ENCODE results near the gene NDST1. TPM values are rescaled to one million over a fixed set of nuclear protein-coding genes. Genes with fewer than 3 reads are reported as not detected.

NDST1 gene
- total and polyA plus RNA-seq, 2 donors (not counting 3 experiments of a cell fraction or from before 2014, with no cell fraction given): 38.6 to 102 TPM

DNA sequence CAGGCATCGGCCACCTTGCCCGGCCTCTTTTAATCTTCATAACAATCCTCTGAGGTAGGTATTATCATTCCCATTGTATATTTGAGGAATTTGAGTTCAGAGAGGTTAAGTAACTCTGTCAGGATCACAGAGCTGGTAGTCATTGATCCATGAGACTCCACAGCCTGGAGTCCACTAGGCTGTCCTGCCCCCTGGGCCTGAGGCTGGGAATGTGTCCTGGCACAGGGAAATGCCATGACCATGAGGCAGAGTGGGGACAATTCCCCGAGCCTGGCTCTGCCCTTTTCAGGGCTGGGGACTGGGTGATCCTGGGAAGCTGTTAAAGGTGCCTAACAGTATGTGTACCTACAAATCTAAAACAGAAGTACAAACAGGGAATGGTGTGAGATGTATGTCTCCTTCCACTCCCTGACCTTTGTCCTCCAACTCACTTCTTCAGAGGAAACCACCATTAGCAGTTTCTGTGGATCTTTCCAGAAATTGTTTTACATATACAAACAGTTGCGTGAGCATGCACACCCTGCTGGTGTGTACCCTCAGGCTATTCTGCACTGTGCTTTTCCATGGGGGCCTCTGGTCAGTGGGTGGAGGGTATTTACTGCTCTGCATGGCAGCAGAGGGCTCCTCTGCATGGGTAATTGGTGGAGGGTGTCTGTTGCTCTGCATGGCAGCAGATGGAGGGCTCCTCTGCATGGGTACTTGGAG is 53.8 kb downstream of the NDST1 start:
- Histone ChIP-seq H3K27ac (ENCODE audit: insufficient read depth, low read depth, low read length) (no peak overlapping the region), H3K79me2 (ENCODE audit: control insufficient read depth, insufficient read depth, low read length) (no peaks in the 10 kb centered on the region), H3K36me3 (ENCODE audit: control insufficient read depth in 2 of 2, extremely low read depth in 1 of 2, insufficient read depth in 2 of 2, low read length in 2 of 2) (no peaks in the 10 kb centered on the region), H3K27me3 (ENCODE audit: control insufficient read depth in 2 of 2, insufficient read depth in 2 of 2, low read length in 2 of 2) (no peaks in the 10 kb centered on the region), H3K9me3 (replicated peaks; ENCODE audit: control insufficient read depth, insufficient read depth, low read length) (no peaks in the 10 kb centered on the region), H3K4me3 (replicated peaks in 1 of 3; ENCODE audit: insufficient read depth in 1 of 3, low read depth in 1 of 3, low read length in 3 of 3) (no peak overlapping the region), H4K20me1 (replicated peaks; ENCODE audit: control insufficient read depth, extremely low read depth, insufficient read depth, low read length) (no peaks in the 10 kb centered on the region), H2AFZ (ENCODE audit: low read depth, low read length) (no peak overlapping the region), H3K4me2 (ENCODE audit: insufficient read depth, low read length) (no peak overlapping the region), H3K9me1 (replicated peaks; ENCODE audit: control insufficient read depth, extremely low read depth, insufficient read depth, low read length) (no peaks in the 10 kb centered on the region), H3K9ac (replicated peaks; ENCODE audit: extremely low read depth, insufficient read depth, low read length) (no peak overlapping the region), H3K4me1 (ENCODE audit: control insufficient read depth, extremely low read depth, insufficient read depth, low read length) (no peaks in the 10 kb centered on the region)
- FAIRE-seq (no peak), DNase-seq (ENCODE audit: low read depth, low spot score) (no peak)
- BruUV-seq (replicated peaks): no TSS peak
- ChIA-PET POLR2A (no interaction called here), CTCF (interaction anchor here (0.9 to 7.6 kb wide), 15 partner anchors 11 to 285 kb away, joined by 3 to 123 read pairs (median 4); partner anchors contain the start of genes IRGM, RBM22, SMIM3 and SYNPO)
- intact Hi-C loops (cut with micrococcal nuclease): loop anchor here (1.0 to 2.0 kb wide), 8 partner anchors 29 to 286 kb away; partner anchors contain the start of gene SMIM3
- dilution Hi-C loops (cut with MboI; ENCODE audit: extremely low pct_ligation_motif_present, low sequenced_read_pairs): no loop called here
- TF ChIP-seq GATA2 (IDR thresholded peaks at IDR 0.05; ENCODE audit: insufficient read depth, insufficient read length, low read depth, low read length) (no peak), EZH2 (IDR thresholded peaks at IDR 0.05; ENCODE audit: borderline replicate concordance, low read depth, low read length, severe bottlenecking) (no peak), JUN (IDR thresholded peaks at IDR 0.05; ENCODE audit: borderline replicate concordance, insufficient read depth, insufficient read length, low read depth) (no peak), FOS (IDR thresholded peaks at IDR 0.05; ENCODE audit: borderline replicate concordance, insufficient read depth, low read length) (no peak), POLR2AphosphoS5 (IDR thresholded peaks at IDR 0.05; ENCODE audit: insufficient read depth, low read depth, low read length) (no peak), MYC (IDR thresholded peaks at IDR 0.05; ENCODE audit: low read depth, low read length) (no peak), POLR2A (IDR thresholded peaks at IDR 0.05; ENCODE audit: low read depth, low read length) (no peak)
- TF ChIP-seq, protein P1, sequence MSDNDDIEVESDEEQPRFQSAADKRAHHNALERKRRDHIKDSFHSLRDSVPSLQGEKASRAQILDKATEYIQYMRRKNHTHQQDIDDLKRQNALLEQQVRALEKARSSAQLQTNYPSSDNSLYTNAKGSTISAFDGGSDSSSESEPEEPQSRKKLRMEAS (IDR thresholded peaks at IDR 0.05; ENCODE audit: insufficient read depth, insufficient read length): no peak
- TF ChIP-seq, protein P2, sequence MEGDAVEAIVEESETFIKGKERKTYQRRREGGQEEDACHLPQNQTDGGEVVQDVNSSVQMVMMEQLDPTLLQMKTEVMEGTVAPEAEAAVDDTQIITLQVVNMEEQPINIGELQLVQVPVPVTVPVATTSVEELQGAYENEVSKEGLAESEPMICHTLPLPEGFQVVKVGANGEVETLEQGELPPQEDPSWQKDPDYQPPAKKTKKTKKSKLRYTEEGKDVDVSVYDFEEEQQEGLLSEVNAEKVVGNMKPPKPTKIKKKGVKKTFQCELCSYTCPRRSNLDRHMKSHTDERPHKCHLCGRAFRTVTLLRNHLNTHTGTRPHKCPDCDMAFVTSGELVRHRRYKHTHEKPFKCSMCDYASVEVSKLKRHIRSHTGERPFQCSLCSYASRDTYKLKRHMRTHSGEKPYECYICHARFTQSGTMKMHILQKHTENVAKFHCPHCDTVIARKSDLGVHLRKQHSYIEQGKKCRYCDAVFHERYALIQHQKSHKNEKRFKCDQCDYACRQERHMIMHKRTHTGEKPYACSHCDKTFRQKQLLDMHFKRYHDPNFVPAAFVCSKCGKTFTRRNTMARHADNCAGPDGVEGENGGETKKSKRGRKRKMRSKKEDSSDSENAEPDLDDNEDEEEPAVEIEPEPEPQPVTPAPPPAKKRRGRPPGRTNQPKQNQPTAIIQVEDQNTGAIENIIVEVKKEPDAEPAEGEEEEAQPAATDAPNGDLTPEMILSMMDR (IDR thresholded peaks at IDR 0.05; ENCODE audit: extremely low read depth in 1 of 2, insufficient read depth in 1 of 2, low read depth in 1 of 2, low read length in 2 of 2): no peak

Data from endothelial cell of umbilical vein (primary cell).